ENCODE results near the gene UBE3B.

The UBE3B gene

DNA sequence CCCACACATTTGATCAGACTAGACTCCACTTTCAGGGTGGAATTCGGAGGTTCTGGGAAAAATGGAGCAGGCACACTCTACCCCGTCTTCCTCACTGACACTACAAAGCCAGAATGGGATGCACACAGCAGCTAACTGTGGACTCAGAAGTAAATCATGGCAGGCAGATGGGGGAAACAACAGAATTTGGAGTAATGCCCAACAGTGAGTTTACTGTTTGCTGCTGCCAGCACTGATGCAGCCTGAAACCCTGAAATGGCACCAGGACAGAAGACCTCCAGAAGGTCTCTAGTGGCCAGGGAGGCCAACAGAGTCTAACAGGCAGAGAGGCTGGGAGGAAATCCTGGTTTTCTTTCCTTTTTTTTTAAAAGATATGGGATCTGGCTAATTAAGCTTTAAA lies 24.9 kb upstream of the UBE3B start:
- H3K27me3 ChIP-seq (ENCODE audit: control insufficient read depth, insufficient read depth, low read length) = no peaks in the 10 kb centered on the region
- no peaks in the 10 kb centered on the region for H3K9me3 ChIP-seq (ENCODE audit: control insufficient read depth, low read depth, low read length)
- peaks cover 6% of the 10 kb centered on the region for H3K4me1 ChIP-seq (ENCODE audit: control insufficient read depth, low read depth, low read length)
- no peak overlapping the region for H3K27ac ChIP-seq (ENCODE audit: low read length)
- peaks cover 81% of the 10 kb centered on the region for H3K36me3 ChIP-seq (ENCODE audit: control insufficient read depth, low read depth, low read length)
- H3K9ac ChIP-seq (ENCODE audit: low read length) = no peak overlapping the region
- H3K4me3 ChIP-seq (ENCODE audit: low read length) = no peak overlapping the region

- no peak overlapping the region for H3K9ac ChIP-seq (ENCODE audit: low read length)
- peaks cover 67% of the 10 kb centered on the region for H3K36me3 ChIP-seq (ENCODE audit: control insufficient read depth, low read depth, low read length)
- no peak overlapping the region for H3K4me3 ChIP-seq (ENCODE audit: low read length)
- H3K9me3 ChIP-seq (ENCODE audit: control insufficient read depth, low read depth, low read length) = no peaks in the 10 kb centered on the region
- H3K4me1 ChIP-seq (ENCODE audit: control insufficient read depth, low read depth, low read length) = peaks cover 36% of the 10 kb centered on the region
- no peaks in the 10 kb centered on the region for H3K27me3 ChIP-seq (ENCODE audit: control insufficient read depth, insufficient read depth, low read length)
- no peak overlapping the region for H3K27ac ChIP-seq (ENCODE audit: low read length)
Measured at GRCh38 chr12:109455706-109456105, 21.7 kb upstream of the UBE3B start.

DNA sequence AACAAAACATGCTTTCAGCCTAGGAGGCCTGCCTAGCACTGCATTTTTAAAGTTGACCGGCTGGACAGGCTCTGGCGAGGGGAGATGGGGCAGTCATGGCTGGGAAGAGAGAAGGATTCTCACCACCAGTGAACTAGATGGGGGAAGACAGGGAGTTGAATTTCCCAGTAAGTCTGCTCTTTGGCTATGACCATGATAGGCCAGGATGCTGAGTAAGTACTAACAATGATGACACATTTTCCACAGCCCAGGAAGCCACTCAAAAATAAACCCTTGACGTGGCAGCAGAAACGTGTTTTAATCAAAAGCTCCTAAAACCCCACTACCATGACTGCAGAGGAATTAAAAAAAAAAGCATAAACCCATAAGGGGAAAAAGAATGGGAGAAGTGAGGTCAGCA lies 19.3 kb upstream of the UBE3B start:
- Histone ChIP-seq H3K27me3 (ENCODE audit: control insufficient read depth, insufficient read depth, low read length) (no peaks in the 10 kb centered on the region), H3K36me3 (ENCODE audit: control insufficient read depth, low read depth, low read length) (peaks cover 44% of the 10 kb centered on the region), H3K4me1 (ENCODE audit: control insufficient read depth, low read depth, low read length) (peaks cover 60% of the 10 kb centered on the region), H3K9ac (ENCODE audit: low read length) (peak overlapping the region; percentile 64), H3K4me3 (ENCODE audit: low read length) (peak overlapping the region; percentile 38), H3K9me3 (ENCODE audit: control insufficient read depth, low read depth, low read length) (no peaks in the 10 kb centered on the region), H3K27ac (ENCODE audit: low read length) (peak overlapping the region; percentile 91)

GRCh38 chr12:109458771-109459208 lies 18.6 kb upstream of the UBE3B start:
- Histone ChIP-seq H3K4me1 (ENCODE audit: control insufficient read depth, low read depth, low read length) (peaks cover 67% of the 10 kb centered on the region), H3K4me3 (ENCODE audit: low read length) (peak overlapping the region; percentile 38)

DNA sequence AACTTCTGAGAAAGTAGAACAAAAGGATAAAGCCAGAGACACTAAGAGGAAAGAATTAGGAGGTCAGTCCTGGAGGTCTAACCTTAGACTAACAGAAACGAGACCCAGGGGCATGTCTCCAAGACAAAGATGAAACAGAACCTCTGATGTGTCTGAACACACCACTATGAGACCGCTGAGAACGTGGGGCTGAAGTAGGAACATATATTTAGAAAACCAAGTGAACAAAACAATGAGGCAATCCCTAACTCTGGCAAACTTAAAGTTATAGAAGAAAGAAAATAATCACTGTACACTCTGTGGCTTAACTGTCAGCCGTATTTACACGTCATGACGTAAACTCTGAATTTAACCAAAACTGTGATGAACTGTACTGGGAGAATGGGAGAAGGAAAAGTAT lies 18.2 kb upstream of the UBE3B start:
- Histone ChIP-seq H3K27ac (ENCODE audit: low read length) (peak overlapping the region; percentile 91), H3K4me3 (ENCODE audit: low read length) (peak overlapping the region; percentile 38), H3K4me1 (ENCODE audit: control insufficient read depth, low read depth, low read length) (peaks cover 72% of the 10 kb centered on the region), H3K36me3 (ENCODE audit: control insufficient read depth, low read depth, low read length) (peaks cover 33% of the 10 kb centered on the region), H3K9ac (ENCODE audit: low read length) (peak overlapping the region; percentile 64), H3K9me3 (ENCODE audit: control insufficient read depth, low read depth, low read length) (no peaks in the 10 kb centered on the region), H3K27me3 (ENCODE audit: control insufficient read depth, insufficient read depth, low read length) (no peaks in the 10 kb centered on the region)

More at GRCh38 chr12:109458771-109459208, 18.6 kb upstream of the UBE3B start:
- H3K36me3 ChIP-seq (ENCODE audit: control insufficient read depth, low read depth, low read length) = peaks cover 37% of the 10 kb centered on the region
- H3K27me3 ChIP-seq (ENCODE audit: control insufficient read depth, insufficient read depth, low read length) = no peaks in the 10 kb centered on the region
- peak overlapping the region; percentile 64 for H3K9ac ChIP-seq (ENCODE audit: low read length)
- no peaks in the 10 kb centered on the region for H3K9me3 ChIP-seq (ENCODE audit: control insufficient read depth, low read depth, low read length)
- H3K27ac ChIP-seq (ENCODE audit: low read length) = peak overlapping the region; percentile 91

- H3K27me3 ChIP-seq (ENCODE audit: control insufficient read depth, insufficient read depth, low read length) = no peaks in the 10 kb centered on the region
- peak overlapping the region; percentile 20 for H3K27ac ChIP-seq (ENCODE audit: low read length)
- H3K4me1 ChIP-seq (ENCODE audit: control insufficient read depth, low read depth, low read length) = peaks cover 78% of the 10 kb centered on the region
- no peak overlapping the region for H3K4me3 ChIP-seq (ENCODE audit: low read length)
- no peak overlapping the region for H3K9ac ChIP-seq (ENCODE audit: low read length)
- H3K36me3 ChIP-seq (ENCODE audit: control insufficient read depth, low read depth, low read length) = peaks cover 25% of the 10 kb centered on the region
- no peaks in the 10 kb centered on the region for H3K9me3 ChIP-seq (ENCODE audit: control insufficient read depth, low read depth, low read length)
Measured at GRCh38 chr12:109460538-109460937, 16.9 kb upstream of the UBE3B start.

GRCh38 chr12:109461049-109461845 lies 16.2 kb upstream of the UBE3B start:
- no peak overlapping the region for H3K9ac ChIP-seq (ENCODE audit: low read length)
- H3K4me1 ChIP-seq (ENCODE audit: control insufficient read depth, low read depth, low read length) = peaks cover 78% of the 10 kb centered on the region

DNA sequence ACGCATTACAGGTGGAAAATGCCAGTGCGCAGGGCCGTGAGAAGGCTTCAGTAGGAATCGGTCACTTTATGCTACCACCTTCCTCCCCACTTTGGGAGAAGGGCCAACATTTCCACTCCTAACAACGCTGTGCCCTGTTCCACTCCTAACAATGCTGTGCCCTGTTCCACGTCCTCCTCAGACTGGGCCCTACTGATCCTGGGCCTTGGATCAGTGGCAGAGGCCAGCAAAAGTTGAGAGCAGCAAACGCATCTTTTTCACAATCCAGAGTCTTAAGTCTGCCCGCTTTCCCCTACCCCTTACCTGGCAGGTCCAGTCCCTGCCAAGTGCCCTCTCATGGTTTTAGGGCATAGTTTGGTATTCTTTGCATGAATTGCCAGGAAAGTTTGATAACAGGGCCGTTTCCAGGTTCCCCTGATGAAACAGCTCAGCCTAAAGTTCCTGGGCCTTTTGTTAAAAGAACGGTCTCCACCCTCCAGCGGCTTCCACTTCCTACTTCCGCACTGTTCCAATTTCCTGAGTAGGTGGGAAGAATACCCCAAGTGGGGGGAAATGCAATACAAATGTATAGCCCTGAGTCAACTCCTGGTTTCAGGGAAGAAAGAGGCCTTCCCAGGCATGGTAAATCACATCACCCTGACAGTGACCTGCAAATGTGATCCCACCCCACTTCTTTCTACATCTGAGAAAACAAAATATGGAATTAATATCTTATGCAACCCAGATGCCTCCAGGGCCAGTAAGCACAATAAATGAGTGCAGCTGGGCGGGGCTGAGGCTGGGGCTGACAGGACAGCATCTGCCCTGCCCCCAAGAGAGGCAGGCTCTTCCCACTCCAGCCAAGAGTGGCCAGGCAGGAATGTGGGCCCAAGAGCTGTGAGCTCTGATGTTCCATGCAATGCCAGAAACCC lies 15.3 kb upstream of the UBE3B start:
- Histone ChIP-seq H3K27ac (ENCODE audit: low read length) (peak overlapping the region; percentile 54), H3K27me3 (ENCODE audit: control insufficient read depth, insufficient read depth, low read length) (no peaks in the 10 kb centered on the region), H3K9me3 (ENCODE audit: control insufficient read depth, low read depth, low read length) (no peaks in the 10 kb centered on the region), H3K4me3 (ENCODE audit: low read length) (peak overlapping the region; percentile 36), H3K4me1 (ENCODE audit: control insufficient read depth, low read depth, low read length) (peaks cover 76% of the 10 kb centered on the region), H3K36me3 (ENCODE audit: control insufficient read depth, low read depth, low read length) (peaks cover 12% of the 10 kb centered on the region), H3K9ac (ENCODE audit: low read length) (peak overlapping the region; percentile 16)

More at GRCh38 chr12:109461049-109461845, 16.2 kb upstream of the UBE3B start:
- no peaks in the 10 kb centered on the region for H3K9me3 ChIP-seq (ENCODE audit: control insufficient read depth, low read depth, low read length)
- H3K27ac ChIP-seq (ENCODE audit: low read length) = peak overlapping the region; percentile 20
- H3K36me3 ChIP-seq (ENCODE audit: control insufficient read depth, low read depth, low read length) = peaks cover 18% of the 10 kb centered on the region
- H3K27me3 ChIP-seq (ENCODE audit: control insufficient read depth, insufficient read depth, low read length) = no peaks in the 10 kb centered on the region
- H3K4me3 ChIP-seq (ENCODE audit: low read length) = no peak overlapping the region

DNA sequence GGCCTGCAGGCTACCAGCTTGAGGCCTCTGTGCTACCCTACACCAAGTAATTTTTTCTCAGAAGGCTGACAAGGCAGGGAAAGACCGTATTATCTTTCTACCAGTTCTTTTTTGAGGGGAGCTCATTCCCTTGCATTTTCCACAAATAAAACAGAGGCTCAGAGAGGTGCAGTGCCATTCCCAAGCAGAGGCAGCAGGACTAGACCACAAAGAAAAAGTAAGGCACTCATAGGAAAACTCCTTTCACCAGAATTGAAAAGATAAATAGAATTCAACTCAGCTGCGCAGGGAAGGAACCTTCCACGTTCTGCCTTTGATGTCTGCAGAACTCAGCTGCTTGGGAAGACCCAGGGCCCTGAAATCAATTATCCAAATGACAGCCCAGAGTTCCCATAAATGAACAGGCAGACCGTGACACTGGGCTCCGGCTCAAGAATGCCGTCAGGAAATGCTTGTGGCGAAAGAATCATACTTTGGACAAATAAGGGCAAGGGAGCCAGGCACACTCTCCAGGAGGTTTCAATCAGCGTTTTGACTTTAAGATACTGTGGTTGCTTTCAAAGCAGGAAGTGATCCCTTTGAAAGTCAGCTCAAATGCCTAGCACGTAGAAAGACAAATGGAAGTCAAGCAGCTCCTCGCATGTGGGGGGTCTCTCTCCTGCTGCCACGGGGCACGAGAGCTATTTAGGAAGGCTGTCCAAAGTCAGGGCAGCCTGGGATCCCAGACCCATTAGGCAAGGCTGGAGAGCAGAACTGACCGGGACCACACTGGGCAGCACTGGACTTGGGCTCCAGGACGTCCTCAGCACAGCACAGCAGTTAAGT lies 14.4 kb upstream of the UBE3B start:
- Histone ChIP-seq H3K27me3 (ENCODE audit: control insufficient read depth, insufficient read depth, low read length) (no peaks in the 10 kb centered on the region), H3K9ac (ENCODE audit: low read length) (peak overlapping the region; percentile 16), H3K4me3 (ENCODE audit: low read length) (peak overlapping the region; percentile 36), H3K9me3 (ENCODE audit: control insufficient read depth, low read depth, low read length) (no peaks in the 10 kb centered on the region), H3K27ac (ENCODE audit: low read length) (peak overlapping the region; percentile 54), H3K36me3 (ENCODE audit: control insufficient read depth, low read depth, low read length) (peaks cover 11% of the 10 kb centered on the region), H3K4me1 (ENCODE audit: control insufficient read depth, low read depth, low read length) (peaks cover 68% of the 10 kb centered on the region)

DNA sequence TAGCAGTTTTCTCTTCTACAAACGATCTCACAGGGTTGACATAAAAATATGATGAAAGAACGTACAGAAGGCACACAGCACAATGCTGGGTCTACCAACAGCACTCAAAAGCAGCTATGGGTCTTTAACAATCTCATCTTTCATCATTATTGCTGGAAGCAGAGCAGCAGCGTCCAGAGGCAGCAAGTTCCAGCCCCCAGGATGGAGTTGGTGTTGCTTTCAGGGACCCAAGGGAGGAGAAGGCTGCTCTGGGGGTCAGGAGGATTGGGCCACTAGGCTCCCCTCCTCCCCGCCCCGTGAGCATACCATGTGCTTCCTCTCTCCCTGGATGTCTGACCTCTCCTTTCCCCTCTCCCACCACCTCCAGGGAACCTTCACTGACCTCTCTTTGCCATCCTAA lies 13.7 kb upstream of the UBE3B start:
- Histone ChIP-seq H3K27me3 (ENCODE audit: control insufficient read depth, insufficient read depth, low read length) (no peaks in the 10 kb centered on the region), H3K4me1 (ENCODE audit: control insufficient read depth, low read depth, low read length) (peaks cover 63% of the 10 kb centered on the region), H3K9ac (ENCODE audit: low read length) (peak overlapping the region; percentile 11), H3K27ac (ENCODE audit: low read length) (peak overlapping the region; percentile 29), H3K9me3 (ENCODE audit: control insufficient read depth, low read depth, low read length) (no peaks in the 10 kb centered on the region), H3K36me3 (ENCODE audit: control insufficient read depth, low read depth, low read length) (peaks cover 13% of the 10 kb centered on the region), H3K4me3 (ENCODE audit: low read length) (peak overlapping the region; percentile 36)

Measured in iPS-18a (cell line).